Measurements from ENCODE around the gene MCU. TPM values are rescaled to one million over a fixed set of nuclear protein-coding genes. Genes with fewer than 3 reads are reported as not detected.
A peak's percentile ranks its signal among the peaks of the same experiment; 100 is the strongest.

The MCU gene
- total RNA-seq, 1 experiment from 2014 or later = 26.8 TPM

DNA sequence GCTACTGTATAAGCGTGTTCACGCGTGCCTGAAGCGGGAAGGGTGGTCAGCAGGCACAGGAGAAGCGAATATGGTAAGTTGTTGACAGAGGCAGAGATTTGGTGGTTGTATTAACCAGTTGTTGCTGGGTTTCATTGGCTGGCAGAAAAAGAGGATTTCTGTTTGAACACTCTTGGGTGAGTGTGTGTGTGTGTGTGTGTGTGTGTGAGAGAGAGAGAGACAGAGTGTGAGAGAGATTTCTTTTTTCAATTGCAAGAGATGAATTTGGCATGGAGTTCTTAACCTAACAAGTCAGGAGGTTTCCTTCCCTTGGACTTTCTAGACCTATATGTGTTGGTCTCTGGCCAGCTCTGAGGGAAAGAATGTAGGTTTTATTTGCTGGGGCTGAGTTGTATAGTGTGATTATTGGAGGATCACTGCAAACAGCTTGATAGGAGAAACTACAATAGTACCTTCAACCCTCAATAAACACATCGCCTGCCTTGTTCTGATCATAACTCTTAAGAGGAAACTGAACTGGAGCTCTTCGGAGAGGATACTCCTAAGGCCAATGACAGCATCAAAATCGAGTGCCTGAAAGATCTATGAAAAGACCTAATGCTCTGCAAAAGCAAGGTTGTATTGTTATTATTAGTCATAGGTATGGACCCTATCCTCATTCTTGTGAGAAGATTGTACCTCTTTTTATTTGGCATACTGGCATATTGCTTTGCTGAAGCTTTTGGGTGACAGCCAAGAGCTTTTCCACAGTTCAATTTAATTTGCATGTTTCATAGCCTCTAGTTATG is 1.2 kb downstream of the MCU start (continued):
- TF ChIP-seq, protein P1, sequence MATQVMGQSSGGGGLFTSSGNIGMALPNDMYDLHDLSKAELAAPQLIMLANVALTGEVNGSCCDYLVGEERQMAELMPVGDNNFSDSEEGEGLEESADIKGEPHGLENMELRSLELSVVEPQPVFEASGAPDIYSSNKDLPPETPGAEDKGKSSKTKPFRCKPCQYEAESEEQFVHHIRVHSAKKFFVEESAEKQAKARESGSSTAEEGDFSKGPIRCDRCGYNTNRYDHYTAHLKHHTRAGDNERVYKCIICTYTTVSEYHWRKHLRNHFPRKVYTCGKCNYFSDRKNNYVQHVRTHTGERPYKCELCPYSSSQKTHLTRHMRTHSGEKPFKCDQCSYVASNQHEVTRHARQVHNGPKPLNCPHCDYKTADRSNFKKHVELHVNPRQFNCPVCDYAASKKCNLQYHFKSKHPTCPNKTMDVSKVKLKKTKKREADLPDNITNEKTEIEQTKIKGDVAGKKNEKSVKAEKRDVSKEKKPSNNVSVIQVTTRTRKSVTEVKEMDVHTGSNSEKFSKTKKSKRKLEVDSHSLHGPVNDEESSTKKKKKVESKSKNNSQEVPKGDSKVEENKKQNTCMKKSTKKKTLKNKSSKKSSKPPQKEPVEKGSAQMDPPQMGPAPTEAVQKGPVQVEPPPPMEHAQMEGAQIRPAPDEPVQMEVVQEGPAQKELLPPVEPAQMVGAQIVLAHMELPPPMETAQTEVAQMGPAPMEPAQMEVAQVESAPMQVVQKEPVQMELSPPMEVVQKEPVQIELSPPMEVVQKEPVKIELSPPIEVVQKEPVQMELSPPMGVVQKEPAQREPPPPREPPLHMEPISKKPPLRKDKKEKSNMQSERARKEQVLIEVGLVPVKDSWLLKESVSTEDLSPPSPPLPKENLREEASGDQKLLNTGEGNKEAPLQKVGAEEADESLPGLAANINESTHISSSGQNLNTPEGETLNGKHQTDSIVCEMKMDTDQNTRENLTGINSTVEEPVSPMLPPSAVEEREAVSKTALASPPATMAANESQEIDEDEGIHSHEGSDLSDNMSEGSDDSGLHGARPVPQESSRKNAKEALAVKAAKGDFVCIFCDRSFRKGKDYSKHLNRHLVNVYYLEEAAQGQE (IDR thresholded peaks at IDR 0.05; ENCODE audit: low read depth) = no peak
- TF ChIP-seq CEBPB (IDR thresholded peaks at IDR 0.05; ENCODE audit: low read depth) (no peak), SRF (IDR thresholded peaks at IDR 0.05; ENCODE audit: low read depth) (no peak), SIN3A (IDR thresholded peaks at IDR 0.05; ENCODE audit: low read depth) (no peak), YY1 (IDR thresholded peaks at IDR 0.05; ENCODE audit: extremely low read depth, insufficient replicate concordance, low read depth, low read length) (no peak)

DNA sequence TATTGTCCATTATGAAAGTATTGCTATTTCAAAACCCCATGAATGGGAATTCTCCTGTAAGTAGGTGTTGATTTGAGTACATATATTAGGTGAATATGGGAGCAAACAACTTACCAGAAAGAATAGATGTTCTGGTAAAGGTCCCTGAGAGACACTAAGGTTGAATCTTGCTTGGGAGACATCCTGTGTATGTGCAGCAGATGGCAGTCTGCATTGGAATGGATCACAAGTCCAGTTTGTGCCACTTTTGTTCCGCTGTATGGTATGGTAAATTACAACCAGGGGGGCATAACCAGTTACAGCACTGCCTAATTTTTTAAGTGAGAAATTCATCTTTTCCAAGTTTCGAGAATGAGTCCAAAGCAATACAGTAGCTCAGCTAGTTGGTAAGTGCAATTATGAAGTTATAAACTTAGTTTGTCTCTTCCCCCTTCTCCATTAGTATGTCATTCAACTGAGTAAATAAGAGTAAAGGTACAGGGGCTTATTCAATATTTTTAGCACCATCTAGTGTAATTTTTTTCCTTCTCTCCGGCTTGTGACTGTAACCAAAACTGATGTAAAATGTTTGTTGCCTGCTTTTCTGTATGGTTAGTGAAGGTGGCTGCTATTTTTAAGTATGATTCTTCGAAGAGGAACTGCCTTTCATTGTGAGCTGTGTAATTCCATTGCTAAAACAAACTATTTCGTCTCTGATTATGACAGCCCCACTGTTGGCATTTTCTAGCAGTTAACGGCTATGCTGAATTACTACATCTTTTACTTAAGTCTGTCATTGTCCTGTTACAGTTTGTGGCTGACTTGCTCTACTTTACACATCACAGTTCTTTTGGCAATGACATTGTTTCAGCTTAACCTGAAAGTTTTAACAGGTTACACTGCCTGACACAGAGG is 2.8 kb downstream of the MCU start:
- H4K20me1 ChIP-seq (ENCODE audit: insufficient read depth) = peaks cover 10% of the 10 kb centered on the region; the same call in 1 of the 2 replicates
- no peak overlapping the region for H3K27ac ChIP-seq (ENCODE audit: low read depth, low read length)
- TF ChIP-seq, protein P2, sequence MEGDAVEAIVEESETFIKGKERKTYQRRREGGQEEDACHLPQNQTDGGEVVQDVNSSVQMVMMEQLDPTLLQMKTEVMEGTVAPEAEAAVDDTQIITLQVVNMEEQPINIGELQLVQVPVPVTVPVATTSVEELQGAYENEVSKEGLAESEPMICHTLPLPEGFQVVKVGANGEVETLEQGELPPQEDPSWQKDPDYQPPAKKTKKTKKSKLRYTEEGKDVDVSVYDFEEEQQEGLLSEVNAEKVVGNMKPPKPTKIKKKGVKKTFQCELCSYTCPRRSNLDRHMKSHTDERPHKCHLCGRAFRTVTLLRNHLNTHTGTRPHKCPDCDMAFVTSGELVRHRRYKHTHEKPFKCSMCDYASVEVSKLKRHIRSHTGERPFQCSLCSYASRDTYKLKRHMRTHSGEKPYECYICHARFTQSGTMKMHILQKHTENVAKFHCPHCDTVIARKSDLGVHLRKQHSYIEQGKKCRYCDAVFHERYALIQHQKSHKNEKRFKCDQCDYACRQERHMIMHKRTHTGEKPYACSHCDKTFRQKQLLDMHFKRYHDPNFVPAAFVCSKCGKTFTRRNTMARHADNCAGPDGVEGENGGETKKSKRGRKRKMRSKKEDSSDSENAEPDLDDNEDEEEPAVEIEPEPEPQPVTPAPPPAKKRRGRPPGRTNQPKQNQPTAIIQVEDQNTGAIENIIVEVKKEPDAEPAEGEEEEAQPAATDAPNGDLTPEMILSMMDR (IDR thresholded peaks at IDR 0.05 in 2 of 3, conservative IDR thresholded peaks at IDR 0.05 in 1 of 3; ENCODE audit: borderline replicate concordance in 1 of 3, insufficient read depth in 1 of 3, low read depth in 2 of 3, low read length in 2 of 3) = peak; percentile 25 to 54 (median 39); a peak in 5 of 6 replicates
- TF ChIP-seq RAD21 (IDR thresholded peaks at IDR 0.05; ENCODE audit: low read depth) (peak; percentile 57), TCF7L2 (IDR thresholded peaks at IDR 0.05; ENCODE audit: borderline replicate concordance, extremely low read depth, insufficient read depth, insufficient read length) (no peak)
- H3K79me2 ChIP-seq (ENCODE audit: insufficient read depth, low read length) = peaks cover 68% of the 10 kb centered on the region
- no peaks in the 10 kb centered on the region for H3K27me3 ChIP-seq (ENCODE audit: insufficient read depth, low read length)
- RAD21 ChIA-PET (ENCODE audit: low non-redundant PET in 1 of 2, low total read pairs in 2 of 2, uncharacterized antibody in 2 of 2, unreplicated experiment in 2 of 2) = interaction anchor here in 1 of 2 experiments (1.5 kb wide), 1 partner anchor 140 kb away, joined by 3 read pairs; no protein-coding TSS in a partner anchor
- no peak overlapping the region for H3K4me3 ChIP-seq (replicated peaks in 1 of 2; ENCODE audit: low read depth in 1 of 2, low read length in 2 of 2)
- POLR2A ChIA-PET = interaction anchor here (1.0 to 1.2 kb wide), 2 partner anchors 18 to 139 kb away, joined by 3 read pairs; no protein-coding TSS in a partner anchor
- no peaks in the 10 kb centered on the region for H3K9me2 ChIP-seq (ENCODE audit: insufficient read depth)
- DNase-seq (ENCODE audit: low read depth, low spot score) (no peak), ATAC-seq (no peak)
- no TSS peak for BruUV-seq (replicated peaks)
- H2AFZ ChIP-seq (ENCODE audit: low read depth, low read length, poor library complexity, severe bottlenecking) = no peak overlapping the region
- H3K36me3 ChIP-seq (ENCODE audit: control insufficient read depth in 1 of 2, insufficient read depth in 2 of 2, low read length in 2 of 2) = no peaks in the 10 kb centered on the region
- H3K9me3 ChIP-seq (ENCODE audit: control insufficient read depth in 1 of 2, insufficient read depth in 1 of 2, low read depth in 1 of 2, low read length in 2 of 2) = no peaks in the 10 kb centered on the region
- intact Hi-C loops (cut with micrococcal nuclease) = loop anchor here (1.0 to 10.0 kb wide), 4 partner anchors 140 to 370 kb away; no protein-coding TSS in a partner anchor
- peaks cover 3 to 18% of the 10 kb centered on the region in 2 experiments; a peak in 3 of 4 replicates for H3K4me1 ChIP-seq (ENCODE audit: control insufficient read depth in 1 of 2, insufficient read depth in 2 of 2, low read length in 2 of 2)
- no peak overlapping the region for H3K4me2 ChIP-seq (ENCODE audit: low read length)
- CTCF ChIA-PET = interaction anchor here (1.2 to 3.0 kb wide), 3 partner anchors 139 to 320 kb away, joined by 4 to 15 read pairs (median 12); no protein-coding TSS in a partner anchor
- no peak overlapping the region for H3K9ac ChIP-seq (ENCODE audit: low read length)

Data from HCT116 (cell line).